RWPE1 (cell line): ENCODE measurements around the gene HSFX2.
"Not testable (repeated sequence)": the region's sequence is repeated elsewhere in the genome, so short reads cannot be mapped to it uniquely, and the experiment has no call there.

ENCODE experiments used
- CTCF ChIA-PET: fragments of 350-600 bp; sonication (Branson Sonifier 250); formaldehyde crosslinking; extraction: SDS; loops from one replicate; lab custom pipeline; 2021; lab: Yijun Ruan, JAX
- POLR2A ChIA-PET: fragments of 400-600 bp; formaldehyde crosslinking; extraction: SDS; loops from one replicate; lab custom pipeline; 2020; ENCODE audit warnings: antibody characterized with exemption; ENCODE audit not compliant: low non-redundant PET; lab: Yijun Ruan, JAX
- DNase-seq: peaks from one replicate; pipeline ENCODE4 v3.0.0; 2012; ENCODE audit warnings: low spot score
- H3K27ac ChIP-seq: fragments of 450-650 bp; 2 replicates; pipeline ENCODE4 v1.5.1; 2017
- TF ChIP-seq, protein P1 (sequence below): fragments of 450-650 bp; conservative IDR thresholded peaks from 2 replicates; pipeline ENCODE4 v1.5.1; 2017; ENCODE audit warnings: low read depth, mild to moderate bottlenecking

HSFX2 gene

DNA sequence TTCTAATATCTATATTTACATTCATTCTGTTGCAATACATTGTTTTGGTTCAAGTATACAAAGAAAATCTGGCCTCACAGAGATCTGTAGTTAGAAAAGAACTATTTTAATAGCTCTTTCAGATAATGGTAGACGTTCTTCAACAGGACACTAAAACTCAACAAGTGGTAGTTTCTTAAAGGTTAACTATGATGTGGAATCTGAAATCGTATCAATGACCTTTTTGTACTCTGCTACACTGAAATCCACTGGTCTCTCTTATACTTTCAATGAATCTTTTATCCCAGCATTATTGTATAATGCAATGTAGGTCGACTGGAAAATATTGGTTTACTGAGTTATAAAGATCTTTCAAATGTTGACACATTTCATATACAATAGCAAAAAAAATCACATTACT lies 23.8 kb upstream of the HSFX2 start:
- no peak for DNase-seq
- TF ChIP-seq, protein P1, sequence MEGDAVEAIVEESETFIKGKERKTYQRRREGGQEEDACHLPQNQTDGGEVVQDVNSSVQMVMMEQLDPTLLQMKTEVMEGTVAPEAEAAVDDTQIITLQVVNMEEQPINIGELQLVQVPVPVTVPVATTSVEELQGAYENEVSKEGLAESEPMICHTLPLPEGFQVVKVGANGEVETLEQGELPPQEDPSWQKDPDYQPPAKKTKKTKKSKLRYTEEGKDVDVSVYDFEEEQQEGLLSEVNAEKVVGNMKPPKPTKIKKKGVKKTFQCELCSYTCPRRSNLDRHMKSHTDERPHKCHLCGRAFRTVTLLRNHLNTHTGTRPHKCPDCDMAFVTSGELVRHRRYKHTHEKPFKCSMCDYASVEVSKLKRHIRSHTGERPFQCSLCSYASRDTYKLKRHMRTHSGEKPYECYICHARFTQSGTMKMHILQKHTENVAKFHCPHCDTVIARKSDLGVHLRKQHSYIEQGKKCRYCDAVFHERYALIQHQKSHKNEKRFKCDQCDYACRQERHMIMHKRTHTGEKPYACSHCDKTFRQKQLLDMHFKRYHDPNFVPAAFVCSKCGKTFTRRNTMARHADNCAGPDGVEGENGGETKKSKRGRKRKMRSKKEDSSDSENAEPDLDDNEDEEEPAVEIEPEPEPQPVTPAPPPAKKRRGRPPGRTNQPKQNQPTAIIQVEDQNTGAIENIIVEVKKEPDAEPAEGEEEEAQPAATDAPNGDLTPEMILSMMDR = no peak
- CTCF ChIA-PET = interaction anchor here (0.7 kb wide), 1 partner anchor 12 kb away, joined by 3 read pairs; no protein-coding TSS in a partner anchor

DNA sequence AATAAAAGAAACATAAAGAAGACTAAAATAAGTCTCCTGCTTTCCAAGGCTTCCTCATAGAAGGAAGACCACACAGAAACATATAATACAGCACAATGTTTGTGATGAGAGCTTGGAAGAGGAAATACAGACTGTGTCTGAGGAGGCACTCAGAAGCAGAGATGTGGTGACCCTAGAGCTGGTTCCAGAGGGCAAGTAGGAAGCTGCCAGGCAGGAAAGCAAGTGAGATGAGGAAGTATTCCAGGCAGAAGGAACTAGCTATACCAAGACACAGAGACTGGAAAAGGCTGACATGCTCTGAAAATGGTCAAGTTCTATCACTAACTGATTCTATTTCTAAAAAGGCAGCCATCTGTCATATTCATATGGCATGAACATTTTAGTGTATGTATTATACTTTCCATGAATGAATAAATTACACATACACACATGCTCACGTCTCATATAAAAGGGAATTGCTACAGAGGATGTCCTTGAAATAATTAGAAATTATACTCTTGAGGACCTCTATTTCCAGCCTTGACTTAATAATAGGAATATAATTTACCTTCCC lies 16.6 kb upstream of the HSFX2 start:
- ChIA-PET POLR2A (no interaction called here), CTCF (no interaction called here)
- no peak overlapping the region for H3K27ac ChIP-seq
- TF ChIP-seq, protein P1 = no peak
- no peak for DNase-seq

More for the DNA sequence above, 23.8 kb upstream of the HSFX2 start:
- H3K27ac ChIP-seq = no peak overlapping the region
- POLR2A ChIA-PET = no interaction called here

DNA sequence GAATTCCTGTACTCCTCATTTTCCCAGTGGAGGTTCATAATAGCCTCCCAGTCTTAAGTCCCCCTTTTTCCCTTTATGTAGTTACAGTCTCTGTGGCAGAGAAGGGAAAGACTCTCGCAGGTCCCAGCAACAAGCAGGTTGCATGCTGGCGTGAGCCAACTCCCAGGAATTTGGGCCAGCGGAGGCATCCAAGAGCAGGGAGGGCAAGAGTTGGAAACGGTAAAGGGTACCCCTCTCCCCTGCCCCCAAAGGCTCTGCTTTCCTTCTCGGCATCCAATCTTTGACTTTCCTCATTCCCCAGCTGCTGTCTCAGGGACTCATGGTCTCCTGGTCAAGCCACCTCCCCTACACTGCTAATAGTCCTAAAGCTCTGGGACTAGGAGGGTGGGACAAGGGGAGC lies 15.4 kb upstream of the HSFX2 start:
- CTCF ChIA-PET = no interaction called here

DNA sequence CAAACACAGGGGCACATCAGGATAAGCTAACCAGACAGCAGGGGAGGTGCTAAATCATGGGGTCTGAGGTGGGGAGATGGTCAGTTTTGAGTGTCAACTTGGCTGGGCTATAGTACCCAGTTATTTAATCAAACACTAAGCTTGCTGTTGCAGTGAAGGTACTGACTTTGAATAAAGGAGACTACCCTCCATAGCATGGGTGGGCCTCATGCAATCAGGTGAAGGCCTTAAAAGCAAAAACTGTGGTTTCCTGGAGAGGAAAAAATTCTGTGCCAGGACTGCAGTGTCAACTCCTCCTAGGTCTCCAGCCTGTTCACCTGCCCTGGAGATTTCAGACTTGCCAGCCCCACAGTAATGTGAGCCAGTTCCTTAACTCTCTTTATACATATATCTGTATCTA lies 12.6 kb upstream of the HSFX2 start:
- no peak overlapping the region for H3K27ac ChIP-seq
- no peak for DNase-seq
- POLR2A ChIA-PET = no interaction called here
- CTCF ChIA-PET = no interaction called here
- TF ChIP-seq, protein P1 = no peak

More for the DNA sequence above, 15.4 kb upstream of the HSFX2 start:
- TF ChIP-seq, protein P1 = no peak
- no peak for DNase-seq
- POLR2A ChIA-PET = no interaction called here
- H3K27ac ChIP-seq = no peak overlapping the region

DNA sequence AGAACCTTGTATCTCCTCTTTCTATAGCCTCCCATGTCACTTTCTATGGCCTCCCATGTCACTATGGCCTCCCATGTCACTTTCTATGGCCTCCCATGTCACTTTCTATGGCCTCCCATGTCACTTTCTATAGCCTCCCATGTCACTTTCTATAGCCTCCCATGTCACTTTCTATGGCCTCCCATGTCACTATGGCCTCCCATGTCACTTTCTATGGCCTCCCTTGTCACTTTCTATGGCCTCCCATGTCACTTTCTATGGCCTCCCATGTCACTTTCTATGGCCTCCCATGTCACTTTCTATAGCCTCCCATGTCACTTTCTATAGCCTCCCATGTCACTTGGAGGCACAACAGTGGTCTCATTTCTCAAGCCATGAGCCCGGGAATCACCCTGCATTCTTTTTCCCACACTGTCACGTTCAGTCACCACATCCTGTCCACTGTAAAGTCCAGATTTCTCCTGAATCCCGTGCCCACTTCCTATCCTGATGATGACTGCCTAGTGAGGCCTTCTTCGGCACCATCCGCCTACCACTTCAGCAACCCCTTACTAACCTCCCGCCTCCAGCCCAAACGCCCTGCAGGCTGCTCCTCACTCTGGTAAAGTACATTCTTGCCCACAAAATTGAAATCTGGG lies 10.3 kb upstream of the HSFX2 start:
- H3K27ac ChIP-seq, DNase-seq, CTCF ChIA-PET, POLR2A ChIA-PET: not testable (repeated sequence)

DNA sequence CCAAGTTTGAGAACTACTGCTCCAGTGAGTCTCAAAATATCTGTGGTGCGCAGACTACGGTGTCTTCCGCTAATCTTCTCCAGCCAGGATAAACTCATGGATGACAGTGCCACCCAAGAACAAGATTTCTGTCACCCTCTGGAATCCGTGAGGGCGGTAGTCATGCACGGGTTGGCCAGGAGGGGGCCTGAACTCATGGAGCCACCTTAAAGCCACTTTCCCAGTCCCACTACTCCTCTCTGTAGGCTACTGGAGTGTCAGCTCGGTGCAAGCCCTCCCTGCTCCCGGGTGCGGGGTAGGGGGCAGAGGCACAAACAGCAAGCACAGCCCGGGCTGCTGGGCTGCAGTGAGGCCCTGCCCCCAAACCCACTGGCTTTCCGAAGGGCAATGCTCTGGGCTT lies 3.5 kb upstream of the HSFX2 start:
- DNase-seq, CTCF ChIA-PET, H3K27ac ChIP-seq, POLR2A ChIA-PET: not testable (repeated sequence)

DNA sequence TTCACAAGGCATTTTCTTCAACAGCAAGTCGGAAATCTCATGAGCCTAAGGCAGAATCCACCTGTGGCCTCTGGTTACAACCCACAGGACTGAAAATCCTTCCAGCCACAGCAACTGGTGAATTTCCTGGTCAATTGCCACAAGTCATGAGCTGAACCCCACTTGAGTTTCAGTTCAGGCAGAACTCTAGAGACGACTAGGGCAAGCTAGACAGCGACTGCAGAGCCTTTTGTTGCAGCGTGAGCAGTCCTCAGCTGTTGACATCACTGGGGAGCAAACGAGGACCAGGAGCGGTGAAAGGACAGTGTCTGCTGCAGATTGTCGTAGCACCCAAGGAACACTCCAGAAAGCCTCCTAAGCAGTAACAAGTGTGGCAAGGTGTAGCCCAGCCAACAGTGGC lies 829 bp upstream of the HSFX2 start:
- POLR2A ChIA-PET, DNase-seq, H3K27ac ChIP-seq, CTCF ChIA-PET: not testable (repeated sequence)

DNA sequence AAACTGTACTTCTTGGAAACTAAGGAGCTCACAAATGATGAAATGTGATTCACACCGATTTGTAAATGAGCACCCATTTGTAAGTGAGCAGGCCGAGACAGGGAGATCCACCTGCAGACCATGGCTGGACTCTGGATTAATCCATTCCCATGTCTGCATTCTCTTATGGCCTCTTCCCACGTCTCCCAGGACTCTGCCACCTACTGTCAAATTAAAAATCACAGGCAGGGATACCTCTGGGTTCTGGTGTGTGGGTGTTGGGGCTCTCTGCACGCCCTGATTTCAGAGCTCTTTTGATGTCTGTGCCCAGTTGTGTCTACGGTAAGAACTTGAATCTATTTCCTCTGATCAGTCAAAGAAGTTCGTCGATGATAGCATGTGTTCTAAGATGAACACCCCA lies 4.1 kb downstream of the HSFX2 start:
- CTCF ChIA-PET, DNase-seq, POLR2A ChIA-PET, H3K27ac ChIP-seq: not testable (repeated sequence)

DNA sequence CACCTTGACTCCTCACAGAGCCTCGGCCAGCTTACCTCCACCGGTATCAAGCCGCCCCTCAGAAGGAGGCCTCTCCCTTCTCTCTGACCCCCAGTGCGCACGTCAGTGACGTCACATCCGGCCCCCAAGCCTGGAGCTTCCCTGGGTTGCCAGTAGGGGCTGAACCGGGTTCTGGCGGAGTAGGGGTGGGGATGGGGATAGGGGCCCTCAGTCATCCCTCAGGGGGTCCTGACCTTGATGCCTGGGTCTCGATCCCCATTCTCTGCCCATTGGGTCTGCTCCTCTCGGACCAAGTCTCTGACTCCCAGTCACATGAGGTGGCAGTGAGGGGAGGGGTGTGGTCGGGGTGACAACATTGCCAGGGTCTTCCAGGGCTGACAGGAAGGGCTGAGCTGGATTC lies 7.8 kb downstream of the HSFX2 start, which contains the start of gene MAGEA9B:
Gene MAGEA9B (minus strand): TSS at position 101 of the 400 bp plus-strand sequence. CDS start 4,280 bp downstream, outside the sequence.
- CTCF ChIA-PET, POLR2A ChIA-PET, DNase-seq, H3K27ac ChIP-seq: not testable (repeated sequence)

DNA sequence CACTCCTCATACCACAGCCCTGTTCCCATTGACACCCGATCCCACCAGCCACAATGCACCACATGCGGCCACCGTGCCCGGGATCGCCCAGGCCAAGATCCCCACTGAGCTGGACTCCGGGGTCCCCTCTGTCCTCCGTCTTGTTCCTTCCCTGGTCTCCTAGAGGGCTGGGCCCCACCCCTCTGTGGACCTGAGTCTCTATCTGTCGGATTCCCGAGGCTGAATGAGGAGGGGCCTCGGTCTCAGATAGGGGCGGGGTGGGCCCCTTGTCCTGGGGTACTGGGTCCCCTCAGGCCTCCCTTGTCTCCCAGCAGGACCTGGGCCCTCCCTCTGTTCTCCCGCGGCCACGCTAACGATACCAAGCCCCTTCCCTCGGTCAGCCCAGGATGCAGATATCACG lies 9.5 kb downstream of the HSFX2 start:
- DNase-seq, H3K27ac ChIP-seq, POLR2A ChIA-PET, CTCF ChIA-PET: not testable (repeated sequence)

DNA sequence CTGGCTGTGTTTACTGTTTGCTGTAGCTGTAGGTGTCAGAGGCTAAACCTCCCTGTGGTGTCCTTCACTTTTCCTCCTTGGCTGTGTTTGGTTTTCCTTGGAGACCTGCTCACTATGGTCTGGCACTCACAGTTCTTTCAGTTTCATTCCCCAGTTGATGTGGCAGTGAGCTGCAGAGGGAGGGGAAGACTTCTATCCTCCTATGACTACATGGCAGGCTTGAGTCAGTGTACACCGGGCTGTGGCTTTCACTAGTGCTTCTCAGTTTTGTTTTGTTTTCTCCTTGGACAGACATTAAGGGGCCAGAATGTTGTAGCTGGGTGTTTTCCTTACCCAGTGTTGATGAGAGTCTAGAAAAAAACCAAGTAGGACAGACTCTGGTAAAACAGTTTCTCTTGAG lies 21.7 kb downstream of the HSFX2 start:
- POLR2A ChIA-PET, H3K27ac ChIP-seq, DNase-seq, CTCF ChIA-PET: not testable (repeated sequence)
